ENCODE measurements around the gene AQP3. TPM values are rescaled to one million over a fixed set of nuclear protein-coding genes. Genes with fewer than 3 reads are reported as not detected.

AQP3 gene
- total and polyA plus RNA-seq, 2 donors (not counting 1 experiment from before 2014, with no cell fraction given): 3.2 to 16.2 TPM

- Histone ChIP-seq H3K27me3 (ENCODE audit: control insufficient read depth, insufficient read depth, low read length) (peaks cover 6% of the 10 kb centered on the region), H3K36me3 (ENCODE audit: control insufficient read depth, insufficient read depth, low read length) (no peaks in the 10 kb centered on the region), H3K9ac (ENCODE audit: insufficient read depth, low read length) (no peak overlapping the region), H3K4me1 (ENCODE audit: control insufficient read depth, extremely low read depth, insufficient read depth, low read length) (no peaks in the 10 kb centered on the region), H3K79me2 (ENCODE audit: control insufficient read depth, insufficient read depth, low read length) (no peaks in the 10 kb centered on the region), H4K20me1 (ENCODE audit: control insufficient read depth, extremely low read depth, insufficient read depth, low read length) (no peaks in the 10 kb centered on the region), H3K9me3 (ENCODE audit: control insufficient read depth, insufficient read depth, low read depth, low read length) (no peaks in the 10 kb centered on the region), H3K4me2 (ENCODE audit: extremely low read depth, insufficient read depth, low read length) (no peak overlapping the region), H3K4me3 (replicated peaks in 1 of 4; ENCODE audit: control extremely low read depth in 1 of 4, insufficient read depth in 1 of 4, low read depth in 3 of 4, low read length in 4 of 4) (no peak overlapping the region), H2AFZ (ENCODE audit: low read length) (no peak overlapping the region), H3K27ac (ENCODE audit: insufficient read depth, low read length) (no peak overlapping the region)
- DNase-seq (ENCODE audit: low read depth in 2 of 2): no peak
- no peak for TF ChIP-seq CTCF (conservative IDR thresholded peaks at IDR 0.05 in 1 of 2, IDR thresholded peaks at IDR 0.05 in 1 of 2; ENCODE audit: low read depth in 1 of 2, low read length in 2 of 2)
- no peak for TF ChIP-seq EZH2 (IDR thresholded peaks at IDR 0.05; ENCODE audit: low read length, missing control alignments)
Observed at GRCh38 chr9:33414889-33415500, 32.4 kb downstream of the AQP3 start.

GRCh38 chr9:33414268-33414667 lies 33.1 kb downstream of the AQP3 start:
- H3K9ac ChIP-seq (ENCODE audit: insufficient read depth, low read length): no peak overlapping the region
- TF ChIP-seq CTCF (conservative IDR thresholded peaks at IDR 0.05 in 1 of 2, IDR thresholded peaks at IDR 0.05 in 1 of 2; ENCODE audit: low read depth in 1 of 2, low read length in 2 of 2): no peak
- no peak for TF ChIP-seq EZH2 (IDR thresholded peaks at IDR 0.05; ENCODE audit: low read length, missing control alignments)
- no peaks in the 10 kb centered on the region for H3K36me3 ChIP-seq (ENCODE audit: control insufficient read depth, insufficient read depth, low read length)
- H3K4me3 ChIP-seq (replicated peaks in 1 of 4; ENCODE audit: control extremely low read depth in 1 of 4, insufficient read depth in 1 of 4, low read depth in 3 of 4, low read length in 4 of 4): no peak overlapping the region
- peaks cover 3% of the 10 kb centered on the region for H3K27me3 ChIP-seq (ENCODE audit: control insufficient read depth, insufficient read depth, low read length)
- H3K4me1 ChIP-seq (ENCODE audit: control insufficient read depth, extremely low read depth, insufficient read depth, low read length): no peaks in the 10 kb centered on the region
- DNase-seq (ENCODE audit: low read depth in 2 of 2): no peak
- no peaks in the 10 kb centered on the region for H4K20me1 ChIP-seq (ENCODE audit: control insufficient read depth, extremely low read depth, insufficient read depth, low read length)
- H3K27ac ChIP-seq (ENCODE audit: insufficient read depth, low read length): no peak overlapping the region
- no peaks in the 10 kb centered on the region for H3K9me3 ChIP-seq (ENCODE audit: control insufficient read depth, insufficient read depth, low read depth, low read length)
- no peak overlapping the region for H3K4me2 ChIP-seq (ENCODE audit: extremely low read depth, insufficient read depth, low read length)
- H2AFZ ChIP-seq (ENCODE audit: low read length): no peak overlapping the region
- no peaks in the 10 kb centered on the region for H3K79me2 ChIP-seq (ENCODE audit: control insufficient read depth, insufficient read depth, low read length)

- no peak overlapping the region for H3K4me2 ChIP-seq (ENCODE audit: extremely low read depth, insufficient read depth, low read length)
- TF ChIP-seq EZH2 (IDR thresholded peaks at IDR 0.05; ENCODE audit: low read length, missing control alignments) (no peak), CTCF (conservative IDR thresholded peaks at IDR 0.05 in 1 of 2, IDR thresholded peaks at IDR 0.05 in 1 of 2; ENCODE audit: low read depth in 1 of 2, low read length in 2 of 2) (no peak)
- no peak overlapping the region for H3K4me3 ChIP-seq (replicated peaks in 1 of 4; ENCODE audit: control extremely low read depth in 1 of 4, insufficient read depth in 1 of 4, low read depth in 3 of 4, low read length in 4 of 4)
Observed at GRCh38 chr9:33408087-33408486, 39.3 kb downstream of the AQP3 start.

More at GRCh38 chr9:33408087-33408486, 39.3 kb downstream of the AQP3 start:
- H4K20me1 ChIP-seq (ENCODE audit: control insufficient read depth, extremely low read depth, insufficient read depth, low read length): no peaks in the 10 kb centered on the region
- no peaks in the 10 kb centered on the region for H3K36me3 ChIP-seq (ENCODE audit: control insufficient read depth, insufficient read depth, low read length)
- H3K4me1 ChIP-seq (ENCODE audit: control insufficient read depth, extremely low read depth, insufficient read depth, low read length): no peaks in the 10 kb centered on the region
- H3K9me3 ChIP-seq (ENCODE audit: control insufficient read depth, insufficient read depth, low read depth, low read length): no peaks in the 10 kb centered on the region
- no peak for DNase-seq (ENCODE audit: low read depth in 2 of 2)
- no peak overlapping the region for H3K27ac ChIP-seq (ENCODE audit: insufficient read depth, low read length)
- no peak overlapping the region for H3K9ac ChIP-seq (ENCODE audit: insufficient read depth, low read length)
- H3K27me3 ChIP-seq (ENCODE audit: control insufficient read depth, insufficient read depth, low read length): peaks cover 6% of the 10 kb centered on the region
- no peaks in the 10 kb centered on the region for H3K79me2 ChIP-seq (ENCODE audit: control insufficient read depth, insufficient read depth, low read length)
- no peak overlapping the region for H2AFZ ChIP-seq (ENCODE audit: low read length)
